A673 (cell line): ENCODE measurements around the gene CTIF. TPM values are rescaled to one million over a fixed set of nuclear protein-coding genes. Genes with fewer than 3 reads are reported as not detected.

Source experiments
- BruUV-seq: library from RNA; stranded (reverse); fragments of 400-500 nt; replicated peaks from 2 replicates; lab custom pipeline; 2021; lab: Mats Ljungman, UMichigan
- CTCF ChIA-PET: fragments of 300-600 bp; sonication (Branson Sonifier 250); formaldehyde crosslinking; loops from one replicate; lab custom pipeline; 2022; ENCODE audit warnings: antibody characterized with exemption; lab: Charles Lee
- POLR2A ChIA-PET: fragments of 300-600 bp; sonication (Branson Sonifier 250); formaldehyde crosslinking; loops from one replicate; lab custom pipeline; 2022; ENCODE audit warnings: antibody characterized with exemption; ENCODE audit not compliant: low non-redundant PET; lab: Charles Lee
- DNase-seq: peaks from one replicate; pipeline ENCODE4 v3.0.0-alpha.2; 2015; ENCODE audit warnings: low spot score
- H3K27ac ChIP-seq: fragments of 200-600 bp; sonication (generic); 2 replicates; pipeline ENCODE4 v1.5.1; 2016; ENCODE audit warnings: mixed run types, low read depth, mild to moderate bottlenecking, mixed read lengths, antibody characterized with exemption, low read length; ENCODE audit not compliant: poor library complexity, severe bottlenecking
- H3K27me3 ChIP-seq: fragments of 200-600 bp; sonication (generic); replicated peaks from 2 replicates; pipeline ENCODE4 v1.6.1; 2017; ENCODE audit warnings: mixed run types, low read depth, mild to moderate bottlenecking, mixed read lengths, antibody characterized with exemption, low read length; ENCODE audit not compliant: insufficient read depth, poor library complexity
- H3K36me3 ChIP-seq: fragments of 200-600 bp; sonication (generic); 2 replicates; pipeline ENCODE4 v1.6.1; 2016; ENCODE audit warnings: mixed run types, mild to moderate bottlenecking, mixed read lengths, antibody characterized with exemption, low read length; ENCODE audit not compliant: insufficient read depth, poor library complexity, severe bottlenecking
- H3K4me1 ChIP-seq: fragments of 200-600 bp; sonication (generic); 2 replicates; pipeline ENCODE4 v1.6.1; 2017; ENCODE audit warnings: mixed run types, mild to moderate bottlenecking, mixed read lengths, antibody characterized with exemption, low read length; ENCODE audit not compliant: insufficient read depth, poor library complexity, severe bottlenecking
- H3K4me3 ChIP-seq: fragments of 200-600 bp; sonication (generic); 2 replicates; pipeline ENCODE4 v1.5.1; 2016; ENCODE audit warnings: low read depth, mixed run types, mild to moderate bottlenecking, mixed read lengths, low read length; ENCODE audit not compliant: poor library complexity, severe bottlenecking
- H3K9me3 ChIP-seq: fragments of 200-600 bp; sonication (generic); 2 replicates; pipeline ENCODE4 v1.6.1; 2016; ENCODE audit warnings: mixed run types, low read depth, mild to moderate bottlenecking, mixed read lengths, antibody characterized with exemption, low read length; ENCODE audit not compliant: poor library complexity, severe bottlenecking
- CTCF ChIP-seq: fragments of 300-800, 200-600 bp; sonication (generic); conservative IDR thresholded peaks from 2 replicates; pipeline ENCODE4 v1.5.1; 2017; ENCODE audit warnings: low read depth, mild to moderate bottlenecking, antibody characterized with exemption, low read length, moderate library complexity, mixed read lengths
- EZH2 ChIP-seq: fragments of 200-600 bp; sonication (generic); IDR thresholded peaks from 2 replicates; pipeline ENCODE4 v1.6.1; 2017; ENCODE audit warnings: borderline replicate concordance, low read depth, mild to moderate bottlenecking, mixed read lengths, antibody characterized with exemption, low read length; ENCODE audit not compliant: poor library complexity, severe bottlenecking
- intact Hi-C: fragments of 100-400 bp; cut with micrococcal nuclease; formaldehyde crosslinking; loops from one replicate; pipeline ENCODE4 v1.10.0; 2022; ENCODE audit not compliant: unreplicated experiment
- total RNA-seq: library from RNA; stranded (reverse); gene quantifications from 2 replicates; pipeline ENCODE4 v1.2.3, GENCODE V29; 2021

The CTIF gene
- total RNA-seq, 1 experiment from 2014 or later = 23.5 TPM

GRCh38 chr18:48802543-48803290 is 263.9 kb downstream of the CTIF start:
- CTCF ChIA-PET = no interaction called here
- DNase-seq = no peak
- no TSS peak for BruUV-seq

GRCh38 chr18:48803518-48803917 is 264.7 kb downstream of the CTIF start:
- H3K36me3 ChIP-seq = no peaks in the 10 kb centered on the region
- BruUV-seq = no TSS peak
- H3K27me3 ChIP-seq = no peaks in the 10 kb centered on the region
- CTCF ChIA-PET = no interaction called here
- H3K27ac ChIP-seq = no peak overlapping the region
- DNase-seq = no peak
- no peaks in the 10 kb centered on the region for H3K9me3 ChIP-seq
- peaks cover 17% of the 10 kb centered on the region for H3K4me1 ChIP-seq
- TF ChIP-seq EZH2 (no peak), CTCF (no peak)
- intact Hi-C loops = no loop called here
- POLR2A ChIA-PET = no interaction called here
- no peak overlapping the region for H3K4me3 ChIP-seq

More at GRCh38 chr18:48802543-48803290, 263.9 kb downstream of the CTIF start:
- H3K4me3 ChIP-seq = no peak overlapping the region
- H3K36me3 ChIP-seq = no peaks in the 10 kb centered on the region
- no peak overlapping the region for H3K27ac ChIP-seq
- H3K27me3 ChIP-seq = no peaks in the 10 kb centered on the region
- intact Hi-C loops = no loop called here
- no peak for TF ChIP-seq EZH2
- no peak for TF ChIP-seq CTCF
- no peaks in the 10 kb centered on the region for H3K9me3 ChIP-seq
- POLR2A ChIA-PET = interaction anchor here (0.9 kb wide), 1 partner anchor 124 kb away, joined by 3 read pairs; no protein-coding TSS in a partner anchor
- peaks cover 9% of the 10 kb centered on the region for H3K4me1 ChIP-seq

- H3K9me3 ChIP-seq = no peaks in the 10 kb centered on the region
- H3K36me3 ChIP-seq = no peaks in the 10 kb centered on the region
- no peaks in the 10 kb centered on the region for H3K27me3 ChIP-seq
- no peak for TF ChIP-seq EZH2
- TF ChIP-seq CTCF = no peak
- H3K27ac ChIP-seq = no peak overlapping the region
- intact Hi-C loops = no loop called here
- POLR2A ChIA-PET = no interaction called here
- H3K4me1 ChIP-seq = peaks cover 23% of the 10 kb centered on the region
- H3K4me3 ChIP-seq = no peak overlapping the region
- BruUV-seq = no TSS peak
- CTCF ChIA-PET = no interaction called here
- no peak for DNase-seq
These were observed 265.4 kb downstream of the CTIF start for GRCh38 chr18:48803951-48804855.
